B cell (primary cell): Measurements from ENCODE around the gene SLC12A1.

Experiments used
- EZH2 ChIP-seq: IDR thresholded peaks from 2 replicates; pipeline ENCODE4 v1.6.1; 2012; ENCODE audit warnings: borderline replicate concordance, low read depth, mild to moderate bottlenecking, moderate library complexity, low read length; ENCODE audit not compliant: insufficient read depth, poor library complexity, severe bottlenecking
- TF ChIP-seq, protein P1 (sequence below): fragments of 200-600 bp; IDR thresholded peaks from one replicate; pipeline ENCODE4 v1.8.0; 2022; ENCODE audit warnings: antibody characterized with exemption, mild to moderate bottlenecking

- TF ChIP-seq EZH2, result no peak
- TF ChIP-seq, protein P1, sequence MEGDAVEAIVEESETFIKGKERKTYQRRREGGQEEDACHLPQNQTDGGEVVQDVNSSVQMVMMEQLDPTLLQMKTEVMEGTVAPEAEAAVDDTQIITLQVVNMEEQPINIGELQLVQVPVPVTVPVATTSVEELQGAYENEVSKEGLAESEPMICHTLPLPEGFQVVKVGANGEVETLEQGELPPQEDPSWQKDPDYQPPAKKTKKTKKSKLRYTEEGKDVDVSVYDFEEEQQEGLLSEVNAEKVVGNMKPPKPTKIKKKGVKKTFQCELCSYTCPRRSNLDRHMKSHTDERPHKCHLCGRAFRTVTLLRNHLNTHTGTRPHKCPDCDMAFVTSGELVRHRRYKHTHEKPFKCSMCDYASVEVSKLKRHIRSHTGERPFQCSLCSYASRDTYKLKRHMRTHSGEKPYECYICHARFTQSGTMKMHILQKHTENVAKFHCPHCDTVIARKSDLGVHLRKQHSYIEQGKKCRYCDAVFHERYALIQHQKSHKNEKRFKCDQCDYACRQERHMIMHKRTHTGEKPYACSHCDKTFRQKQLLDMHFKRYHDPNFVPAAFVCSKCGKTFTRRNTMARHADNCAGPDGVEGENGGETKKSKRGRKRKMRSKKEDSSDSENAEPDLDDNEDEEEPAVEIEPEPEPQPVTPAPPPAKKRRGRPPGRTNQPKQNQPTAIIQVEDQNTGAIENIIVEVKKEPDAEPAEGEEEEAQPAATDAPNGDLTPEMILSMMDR, result no peak
These were observed 24.4 kb downstream of the SLC12A1 start for GRCh38 chr15:48230498-48230897.
